ENCODE results near the gene C10orf143. TPM values are rescaled to one million over a fixed set of nuclear protein-coding genes. Genes with fewer than 3 reads are reported as not detected.

The C10orf143 gene
- total RNA-seq, 2 experiments from 2014 or later: 5.5 to 5.8 TPM

Other genes starting within 250 kb of the C10orf143 start
- gene EBF3, start 146.6 kb downstream of the C10orf143 start, total RNA-seq: not detected
- gene GLRX3, start 25.6 kb upstream of the C10orf143 start, total RNA-seq: 10 to 100 TPM; 78.7 to 90.1 TPM

Data from activated CD4-positive, alpha-beta T cell treated with anti-CD3 and anti-CD28 coated beads, Interleukin-2, amount 10 ng/mL, durations not matched to agents 7 days and 5 days (primary cell).